ENCODE measurements around the gene ACP6.

DNA sequence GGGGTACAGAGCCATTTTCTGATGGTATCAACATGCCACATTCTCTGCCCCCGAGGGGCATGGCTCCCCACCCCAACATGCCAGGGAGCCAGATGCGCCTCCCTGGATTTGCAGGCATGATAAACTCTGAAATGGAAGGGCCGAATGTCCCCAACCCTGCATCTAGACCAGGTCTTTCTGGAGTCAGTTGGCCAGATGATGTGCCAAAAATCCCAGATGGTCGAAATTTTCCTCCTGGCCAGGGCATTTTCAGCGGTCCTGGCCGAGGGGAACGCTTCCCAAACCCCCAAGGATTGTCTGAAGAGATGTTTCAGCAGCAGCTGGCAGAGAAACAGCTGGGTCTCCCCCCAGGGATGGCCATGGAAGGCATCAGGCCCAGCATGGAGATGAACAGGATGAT lies 50.6 kb downstream of the ACP6 start:
- TF ChIP-seq, protein P1, sequence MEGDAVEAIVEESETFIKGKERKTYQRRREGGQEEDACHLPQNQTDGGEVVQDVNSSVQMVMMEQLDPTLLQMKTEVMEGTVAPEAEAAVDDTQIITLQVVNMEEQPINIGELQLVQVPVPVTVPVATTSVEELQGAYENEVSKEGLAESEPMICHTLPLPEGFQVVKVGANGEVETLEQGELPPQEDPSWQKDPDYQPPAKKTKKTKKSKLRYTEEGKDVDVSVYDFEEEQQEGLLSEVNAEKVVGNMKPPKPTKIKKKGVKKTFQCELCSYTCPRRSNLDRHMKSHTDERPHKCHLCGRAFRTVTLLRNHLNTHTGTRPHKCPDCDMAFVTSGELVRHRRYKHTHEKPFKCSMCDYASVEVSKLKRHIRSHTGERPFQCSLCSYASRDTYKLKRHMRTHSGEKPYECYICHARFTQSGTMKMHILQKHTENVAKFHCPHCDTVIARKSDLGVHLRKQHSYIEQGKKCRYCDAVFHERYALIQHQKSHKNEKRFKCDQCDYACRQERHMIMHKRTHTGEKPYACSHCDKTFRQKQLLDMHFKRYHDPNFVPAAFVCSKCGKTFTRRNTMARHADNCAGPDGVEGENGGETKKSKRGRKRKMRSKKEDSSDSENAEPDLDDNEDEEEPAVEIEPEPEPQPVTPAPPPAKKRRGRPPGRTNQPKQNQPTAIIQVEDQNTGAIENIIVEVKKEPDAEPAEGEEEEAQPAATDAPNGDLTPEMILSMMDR (IDR thresholded peaks at IDR 0.05; ENCODE audit: borderline replicate concordance, extremely low read depth, low read length, poor library complexity, severe bottlenecking): no peak
- TF ChIP-seq EZH2 (IDR thresholded peaks at IDR 0.05; ENCODE audit: borderline replicate concordance, low read depth, low read length, severe bottlenecking): no peak

Data from DND-41 (cell line).